GM18505 (cell line): Measurements from ENCODE around the gene CACNB2.
"Not testable (repeated sequence)": the region's sequence is repeated elsewhere in the genome, so short reads cannot be mapped to it uniquely, and the experiment has no call there.

Experiments used
- ATAC-seq: cut with Tn5 transposase; IDR thresholded peaks from one replicate; pipeline ENCODE4 v1.9.1; 2021; ENCODE audit not compliant: unreplicated experiment
- POLR2A ChIP-seq: IDR thresholded peaks from 4 replicates; pipeline ENCODE4 v1.6.1; 2011; ENCODE audit warnings: borderline replicate concordance; ENCODE audit not compliant: insufficient read depth, insufficient read length; ENCODE audit errors: extremely low read depth

The CACNB2 gene

DNA sequence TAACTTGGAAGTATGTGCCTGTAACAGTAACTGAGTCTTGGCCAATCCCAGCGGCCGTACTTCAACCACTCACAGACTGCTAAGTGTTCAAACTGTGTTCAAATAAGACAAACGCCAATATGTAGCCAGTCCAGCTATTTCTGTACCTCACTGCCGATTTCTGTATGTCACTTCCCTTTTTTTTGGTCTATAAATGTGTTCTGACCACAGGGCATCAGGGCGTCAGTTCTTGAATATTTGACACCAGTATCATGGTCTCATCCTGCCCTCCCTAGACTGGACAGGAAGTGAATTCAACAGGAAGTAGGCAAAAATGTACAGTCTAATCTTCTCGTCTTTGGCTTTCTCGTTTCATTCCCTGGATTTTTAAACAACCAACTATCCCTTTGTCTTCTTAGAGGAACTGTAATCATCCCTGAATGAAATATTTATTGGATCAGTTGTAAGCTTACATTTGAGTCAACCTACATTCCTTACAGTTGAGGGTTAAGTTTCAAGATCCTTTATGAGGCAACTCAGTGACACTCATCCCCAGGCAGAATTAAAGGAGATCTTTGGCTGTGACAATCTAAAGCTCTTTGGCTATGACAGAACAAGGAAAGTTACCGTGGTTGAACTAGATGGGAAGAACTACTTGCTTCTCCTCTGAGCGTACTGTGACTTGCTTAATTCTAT, 278.5 kb downstream of the CACNB2 start:
- no peak for TF ChIP-seq POLR2A
- ATAC-seq, result peak; percentile 57

DNA sequence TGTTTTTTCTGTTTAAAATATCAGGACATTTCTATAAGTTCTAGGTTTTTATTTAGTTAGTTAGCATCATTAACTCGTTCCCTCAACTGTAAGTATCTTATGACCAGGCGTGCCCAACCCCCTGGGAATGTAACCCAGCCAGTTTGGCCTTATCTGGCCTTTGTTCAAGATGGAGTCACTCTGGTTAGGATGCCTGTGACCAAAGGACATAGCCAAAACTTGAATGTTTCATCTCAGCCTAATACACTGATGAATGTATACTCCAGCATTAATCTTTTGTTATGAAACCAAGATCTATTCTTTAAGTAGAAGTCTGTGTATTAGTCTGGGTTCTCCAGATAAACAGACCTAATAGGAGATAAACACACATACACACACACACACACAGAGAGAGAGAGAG, 279.7 kb downstream of the CACNB2 start:
- no peak for ATAC-seq
- no peak for TF ChIP-seq POLR2A

DNA sequence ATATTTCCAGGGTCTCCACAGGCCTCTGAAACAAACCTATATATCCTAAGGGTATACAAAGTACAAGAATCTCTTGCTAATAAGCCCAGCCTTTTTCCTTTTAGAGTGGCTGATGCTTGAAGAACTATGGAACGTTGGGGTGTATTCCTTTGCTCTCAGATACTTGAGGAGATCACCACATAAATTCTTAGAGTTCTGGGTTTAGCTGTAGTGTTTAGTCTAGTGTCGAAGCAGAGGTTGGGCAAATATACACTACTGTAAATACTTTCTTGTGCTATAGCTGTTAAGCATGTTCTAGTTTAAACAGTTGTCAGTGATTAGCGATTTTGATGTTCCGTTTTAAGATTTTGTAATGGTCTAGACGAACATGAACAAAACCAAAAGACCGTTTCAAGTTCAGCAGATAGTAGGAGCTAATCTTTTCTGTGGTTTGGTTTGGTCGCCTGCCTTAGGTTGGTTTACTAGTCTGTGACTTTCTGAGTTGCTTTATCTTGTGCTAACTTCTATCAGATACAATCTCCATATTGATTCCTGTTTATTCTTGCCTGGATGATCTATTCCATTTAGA, 281.6 kb downstream of the CACNB2 start:
- no peak for ATAC-seq
- no peak for TF ChIP-seq POLR2A

DNA sequence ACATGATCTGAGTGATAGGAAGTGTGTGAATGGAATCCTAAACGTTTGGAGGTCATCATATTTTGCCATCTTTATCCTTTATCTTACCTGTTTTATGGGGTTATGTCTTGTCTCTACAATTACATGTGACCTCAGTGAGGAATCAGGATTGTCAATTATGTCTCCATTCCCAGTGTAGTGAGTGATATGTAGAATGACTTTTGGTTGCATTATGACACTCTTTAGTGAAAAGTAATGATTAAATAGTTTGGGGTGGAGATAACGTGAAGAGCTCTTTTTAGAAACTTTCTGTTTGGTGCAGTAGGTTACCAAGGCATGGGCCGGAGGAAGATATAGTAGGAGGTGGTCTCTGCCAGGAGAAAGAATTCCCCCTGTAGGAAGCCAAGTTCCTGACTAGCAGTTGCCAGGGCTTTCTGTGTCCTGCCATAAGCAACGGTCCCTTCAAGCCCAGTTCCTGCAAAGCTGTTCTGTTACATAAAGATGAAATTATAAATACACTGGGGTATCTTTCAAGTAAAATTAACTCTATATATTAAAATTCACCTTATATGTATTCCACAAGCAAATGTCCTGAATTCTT, 282.9 kb downstream of the CACNB2 start:
- TF ChIP-seq POLR2A, result no peak
- ATAC-seq, result no peak

DNA sequence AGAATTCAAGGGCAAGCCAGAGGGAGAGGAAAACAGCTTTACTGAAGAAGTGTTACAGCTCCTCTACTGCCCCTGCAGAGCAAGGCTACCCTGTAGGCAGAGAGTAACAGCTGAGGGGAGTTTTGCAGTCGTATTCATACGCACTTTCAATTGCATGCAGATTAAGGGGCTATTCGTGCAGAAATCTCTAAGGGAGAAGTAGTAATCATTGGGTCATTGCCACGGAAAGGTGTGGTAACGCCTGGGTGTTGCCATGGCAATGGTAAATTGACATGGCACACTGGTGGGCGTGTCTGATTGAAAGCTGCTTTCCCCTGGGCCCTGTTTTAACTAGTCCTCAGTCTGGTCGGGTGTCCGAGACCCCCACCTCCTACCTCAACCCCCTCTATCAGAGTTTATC, 284.0 kb downstream of the CACNB2 start:
- no peak for ATAC-seq
- no peak for TF ChIP-seq POLR2A

DNA sequence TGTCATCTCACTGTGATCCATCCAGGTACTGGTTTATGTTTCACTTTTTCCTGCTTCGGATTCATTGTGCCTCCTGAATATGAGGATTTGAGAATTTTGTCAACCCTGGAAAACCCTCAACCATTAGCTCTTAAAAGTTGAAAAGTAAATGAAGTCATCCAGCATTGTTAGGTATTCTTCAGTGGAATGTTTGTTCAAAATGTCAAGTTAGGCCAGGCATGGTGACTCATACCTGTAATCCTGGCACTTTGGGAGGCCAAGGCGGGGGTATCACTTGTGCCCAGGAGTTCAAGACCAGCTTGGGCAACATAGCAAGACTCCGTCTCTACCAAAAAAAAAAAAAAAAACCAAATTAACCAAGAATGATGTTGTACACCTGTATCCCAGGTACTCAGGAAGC, 289.1 kb downstream of the CACNB2 start:
- ATAC-seq, result no peak
- TF ChIP-seq POLR2A, result no peak

DNA sequence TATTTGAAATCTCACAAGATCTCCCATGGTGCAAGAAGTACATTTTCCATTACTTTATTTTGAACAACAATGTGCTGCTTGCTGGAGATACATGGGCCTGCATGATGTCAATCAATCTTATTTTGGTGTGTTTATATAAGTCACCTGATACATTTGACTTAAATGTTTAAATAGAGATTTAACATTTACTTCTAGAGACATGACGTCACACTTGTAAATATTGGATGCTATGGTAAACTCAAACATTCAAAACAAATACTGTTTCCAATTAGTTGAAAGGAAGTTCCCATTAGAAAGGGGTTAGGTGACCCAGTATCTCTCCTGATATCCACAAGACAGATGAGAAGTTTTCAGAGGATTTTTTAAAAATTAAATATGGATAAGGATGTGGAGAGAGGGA, 296.7 kb downstream of the CACNB2 start:
- TF ChIP-seq POLR2A, result no peak
- no peak for ATAC-seq

DNA sequence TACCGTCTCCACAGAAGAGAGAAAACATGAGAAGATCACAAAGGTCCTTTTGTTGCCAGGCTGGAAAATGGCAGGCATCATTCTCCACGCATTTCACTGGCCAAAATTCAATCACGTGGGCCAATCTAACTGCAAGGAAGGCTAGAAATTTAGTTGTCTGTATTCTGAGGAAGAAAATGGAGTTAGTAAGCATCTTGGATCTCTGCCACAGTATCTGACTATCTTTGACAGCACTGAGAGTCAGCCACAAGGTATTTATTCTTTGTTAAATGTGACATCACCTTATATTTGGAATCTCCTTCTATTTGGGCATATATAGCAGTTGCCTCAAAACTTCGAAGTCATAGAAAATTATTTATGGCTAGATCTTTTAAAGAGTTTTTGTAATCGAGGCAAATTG, 297.3 kb downstream of the CACNB2 start:
- no peak for TF ChIP-seq POLR2A
- no peak for ATAC-seq

DNA sequence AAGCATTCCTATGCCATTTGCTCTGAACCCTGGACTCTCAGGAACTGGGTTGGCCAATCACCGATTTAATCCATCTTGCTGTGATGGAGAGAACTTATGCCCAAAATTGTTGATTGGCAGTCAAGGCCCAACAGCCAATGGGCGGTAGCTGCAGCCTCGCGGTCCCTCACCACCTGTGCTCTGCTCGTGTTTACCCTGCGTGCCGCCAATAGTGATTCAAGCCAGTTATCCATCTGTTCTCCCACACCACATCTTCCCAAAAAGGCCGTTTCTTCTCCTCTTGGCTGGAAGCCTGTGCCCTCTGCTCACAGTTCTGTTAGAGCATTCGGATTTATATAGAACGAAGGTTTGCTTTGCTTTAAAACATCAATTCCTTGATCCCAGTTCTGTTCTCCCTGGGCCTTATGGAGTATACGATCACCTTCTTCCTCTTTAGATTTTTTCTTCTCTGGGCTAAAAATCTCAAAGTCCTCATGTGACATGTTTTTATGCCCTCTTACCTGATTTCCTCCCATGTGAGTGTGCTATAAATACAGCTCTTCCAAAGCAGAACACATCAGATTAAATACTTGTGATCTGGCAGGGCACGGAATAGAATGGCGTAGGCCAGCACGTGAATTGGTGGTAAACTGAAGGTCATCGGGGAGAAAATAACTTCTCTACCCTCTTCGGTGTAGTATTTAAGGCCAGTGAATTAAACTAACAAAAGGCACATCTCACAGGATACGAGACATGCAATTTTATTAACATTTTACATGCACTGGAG, 298.3 kb downstream of the CACNB2 start:
- no peak for TF ChIP-seq POLR2A
- no peak for ATAC-seq

DNA sequence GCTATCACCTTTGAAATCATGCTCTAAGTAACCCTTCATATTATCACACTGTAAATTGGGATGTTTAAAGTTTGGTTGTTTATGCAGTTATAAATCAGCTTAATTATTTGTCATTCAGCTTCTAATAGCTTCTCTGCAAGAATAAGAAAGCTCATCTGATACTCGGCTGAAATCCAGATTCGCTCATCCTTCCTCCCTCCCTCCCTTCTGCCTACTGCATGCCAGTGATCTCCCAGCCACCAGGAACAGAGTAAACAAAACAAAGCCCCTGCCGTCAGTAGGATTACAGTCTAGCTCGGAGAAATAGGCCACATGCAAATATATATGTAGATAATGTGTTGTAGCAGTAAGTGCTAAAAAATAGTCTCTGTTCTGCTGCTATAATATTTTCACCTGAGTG, 299.4 kb downstream of the CACNB2 start:
- no peak for TF ChIP-seq POLR2A
- ATAC-seq, result no peak

DNA sequence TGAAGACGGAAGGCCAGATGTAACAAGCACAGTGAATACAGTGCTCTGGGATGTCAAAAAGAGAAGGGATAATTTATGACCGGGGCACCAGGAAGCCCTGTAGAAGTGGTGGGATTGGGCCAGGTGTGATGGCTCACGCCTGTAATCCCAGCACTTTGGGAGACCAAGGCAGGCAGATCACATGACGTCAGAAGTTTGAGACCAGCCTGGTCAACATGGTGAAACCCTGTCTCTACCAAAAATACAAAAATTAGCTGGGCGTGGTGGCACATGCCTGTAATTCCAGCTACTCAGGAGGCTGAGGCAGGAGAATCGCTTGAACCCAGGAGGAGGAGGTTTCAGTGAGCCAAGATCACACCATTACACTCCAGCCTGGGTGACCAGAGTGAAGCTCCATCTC, 305.4 kb downstream of the CACNB2 start:
- not testable (repeated sequence) for ATAC-seq

DNA sequence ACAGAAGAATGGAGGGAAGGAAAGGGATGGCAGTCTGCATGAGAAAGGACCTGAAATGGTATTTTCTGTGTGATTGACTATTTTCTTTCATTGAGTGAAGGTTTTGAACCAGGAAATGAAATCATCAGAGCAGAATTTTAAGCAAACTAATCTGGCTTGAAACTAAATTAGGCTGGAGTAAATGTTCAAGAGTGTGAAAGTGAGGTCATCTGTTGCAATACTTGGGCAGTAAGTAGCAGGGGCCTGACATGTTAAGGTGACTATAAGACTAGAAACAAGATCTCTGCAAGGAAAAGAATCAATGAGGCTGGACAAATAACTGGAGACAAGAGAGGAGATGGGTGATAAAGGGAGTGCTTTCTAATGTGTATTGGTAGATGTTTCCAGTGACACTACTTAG, 306.0 kb downstream of the CACNB2 start:
- no peak for TF ChIP-seq POLR2A
- no peak for ATAC-seq

DNA sequence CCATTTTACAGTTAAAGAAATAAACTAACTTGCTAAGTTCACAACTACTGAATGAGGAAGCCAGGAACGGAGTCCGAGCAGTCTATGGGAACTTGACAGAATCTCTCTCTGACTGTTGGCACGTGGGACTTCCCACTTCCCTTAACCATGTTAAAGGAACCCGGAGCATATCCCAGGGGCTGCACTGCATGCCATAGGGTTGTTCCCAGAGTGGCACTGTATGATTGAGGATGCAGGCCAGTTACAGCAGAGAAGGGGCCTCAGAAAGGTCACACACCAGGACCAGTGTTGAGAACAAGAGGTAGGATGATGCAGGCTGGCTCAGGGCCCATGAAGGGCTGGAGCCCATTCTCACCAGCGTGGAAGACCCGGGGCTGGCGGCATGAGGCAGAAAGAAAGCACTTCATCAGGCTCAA, 309.4 kb downstream of the CACNB2 start:
- ATAC-seq, result no peak
- no peak for TF ChIP-seq POLR2A

DNA sequence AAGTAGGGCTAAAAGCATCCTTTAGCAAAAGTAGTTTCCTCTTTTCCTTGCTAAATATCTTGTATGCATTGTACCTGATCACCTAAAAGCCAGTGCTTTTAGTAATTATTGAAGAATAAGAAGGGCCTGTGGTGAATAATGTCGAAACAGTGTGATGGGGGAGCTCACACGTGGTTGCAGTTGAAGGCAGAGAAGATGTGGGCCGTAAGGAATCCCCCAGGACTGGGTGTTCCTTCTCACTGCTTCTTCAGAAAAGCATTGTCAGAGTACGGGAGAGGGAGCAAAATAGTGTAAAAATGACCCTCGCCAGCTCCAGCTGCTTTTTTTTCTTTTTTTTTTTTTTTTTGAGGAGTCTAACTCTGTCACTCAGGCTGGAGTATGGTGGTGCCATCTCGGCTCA, 310.1 kb downstream of the CACNB2 start:
- no peak for ATAC-seq
- TF ChIP-seq POLR2A, result no peak
